Measurements from ENCODE around the gene CDK3. TPM values are rescaled to one million over a fixed set of nuclear protein-coding genes. Genes with fewer than 3 reads are reported as not detected.

Gene CDK3
- total and polyA plus RNA-seq, 3 experiments from 2014 or later, result 5.0 to 5.5 TPM; not detected in 1

GRCh38 chr17:76005263-76006149 is 4.9 kb downstream of the CDK3 start:
- Histone ChIP-seq H3K36me3 (ENCODE audit: insufficient read depth, low read length) (no peaks in the 10 kb centered on the region), H3K4me1 (ENCODE audit: insufficient read depth, low read length) (no peaks in the 10 kb centered on the region), H3K27me3 (ENCODE audit: insufficient read depth, low read length, poor library complexity, severe bottlenecking) (no peaks in the 10 kb centered on the region), H3K27ac (ENCODE audit: low read depth, low read length) (no peak overlapping the region), H3K4me3 (ENCODE audit: low read length) (no peak overlapping the region), H3K9me3 (ENCODE audit: low read length) (no peaks in the 10 kb centered on the region)
- peak; percentile 60 to 85 (median 72) for DNase-seq
- CTCF ChIA-PET, result interaction anchor here (0.6 to 3.5 kb wide), 26 partner anchors 9 to 298 kb away, joined by 3 to 28 read pairs (median 3); partner anchors contain the start of genes FBF1, MRPL38, TRIM65 and WBP2
- POLR2A ChIA-PET, result interaction anchor here (1.1 kb wide), 1 partner anchor 100 kb away, joined by 3 read pairs; the partner anchor contains the start of gene MRPL38
- Mint-ChIP-seq H3K9me3 (no peaks in the 10 kb centered on the region), H3K27me3 (no peaks in the 10 kb centered on the region), H3K27ac (peak overlapping the region in 2 of 8 donors; percentile 41 to 70), H3K36me3 (peaks cover 0 to 7% (median 0%) of the 10 kb centered on the region in 3 donors), H3K4me1 (peaks cover 0 to 6% (median 2%) of the 10 kb centered on the region in 3 donors), H3K4me3 (no peak overlapping the region)

DNA sequence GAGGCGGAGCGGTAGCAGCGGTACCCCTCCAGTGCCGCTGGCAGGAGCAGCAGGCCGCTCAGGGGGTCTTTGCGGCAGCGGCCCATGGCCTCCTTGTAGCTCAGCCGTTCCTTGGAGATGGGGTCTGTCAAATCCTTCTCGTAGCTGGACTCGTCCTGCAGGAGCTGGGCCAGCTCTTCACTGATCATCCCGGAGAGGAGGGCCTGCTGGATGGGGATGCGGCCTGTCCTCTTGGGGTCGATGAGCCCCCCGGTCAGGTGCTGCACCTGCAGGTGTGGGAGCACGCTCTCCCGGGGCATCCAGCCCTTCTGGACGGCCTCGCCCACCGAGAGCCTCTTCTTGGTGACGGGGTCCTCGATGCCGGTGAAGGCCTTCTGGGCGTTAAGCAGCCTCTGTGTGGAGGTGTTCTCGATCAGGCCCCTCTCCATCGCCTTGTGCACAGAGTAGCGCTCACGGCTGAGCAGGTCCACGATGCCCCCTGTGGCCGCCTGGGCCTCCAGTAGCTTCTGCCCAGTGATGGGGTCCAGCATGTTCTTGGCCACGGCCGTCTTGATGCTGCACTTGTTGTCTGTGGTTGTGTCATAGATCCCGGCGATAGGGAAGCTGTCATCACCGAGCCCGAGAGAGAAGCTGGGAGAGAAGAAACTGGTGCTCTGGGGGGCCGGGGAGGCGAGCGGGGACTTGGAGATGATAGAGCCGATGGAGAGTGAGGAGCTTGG is 6.6 kb downstream of the CDK3 start:
- Histone ChIP-seq H3K27ac (ENCODE audit: low read depth, low read length) (no peak overlapping the region), H3K4me3 (ENCODE audit: low read length) (no peak overlapping the region), H3K9me3 (ENCODE audit: low read length) (no peaks in the 10 kb centered on the region), H3K4me1 (ENCODE audit: insufficient read depth, low read length) (no peaks in the 10 kb centered on the region), H3K27me3 (ENCODE audit: insufficient read depth, low read length, poor library complexity, severe bottlenecking) (no peaks in the 10 kb centered on the region), H3K36me3 (ENCODE audit: insufficient read depth, low read length) (no peaks in the 10 kb centered on the region)
- CTCF ChIA-PET, result interaction anchor here (1.0 to 1.2 kb wide), 3 partner anchors 39 to 102 kb away, joined by 5 to 9 read pairs (median 5); partner anchors contain the start of gene MRPL38
- Mint-ChIP-seq H3K9me3 (no peaks in the 10 kb centered on the region), H3K4me1 (peaks cover 0 to 6% (median 2%) of the 10 kb centered on the region in 3 donors), H3K4me3 (no peak overlapping the region), H3K36me3 (peaks cover 0 to 2% (median 0%) of the 10 kb centered on the region in 3 donors), H3K27me3 (no peaks in the 10 kb centered on the region), H3K27ac (peak overlapping the region in 1 of 8 donors; percentile 15)
- POLR2A ChIA-PET, result interaction anchor here (0.6 kb wide), 1 partner anchor 17 kb away, joined by 5 read pairs; no protein-coding TSS in a partner anchor
- no peak for DNase-seq

- H3K27ac ChIP-seq (ENCODE audit: low read depth, low read length), result no peak overlapping the region
- POLR2A ChIA-PET, result interaction anchor here (0.6 kb wide), 1 partner anchor 17 kb away, joined by 5 read pairs; no protein-coding TSS in a partner anchor
These were observed 7.2 kb downstream of the CDK3 start for GRCh38 chr17:76007850-76008165.

DNA sequence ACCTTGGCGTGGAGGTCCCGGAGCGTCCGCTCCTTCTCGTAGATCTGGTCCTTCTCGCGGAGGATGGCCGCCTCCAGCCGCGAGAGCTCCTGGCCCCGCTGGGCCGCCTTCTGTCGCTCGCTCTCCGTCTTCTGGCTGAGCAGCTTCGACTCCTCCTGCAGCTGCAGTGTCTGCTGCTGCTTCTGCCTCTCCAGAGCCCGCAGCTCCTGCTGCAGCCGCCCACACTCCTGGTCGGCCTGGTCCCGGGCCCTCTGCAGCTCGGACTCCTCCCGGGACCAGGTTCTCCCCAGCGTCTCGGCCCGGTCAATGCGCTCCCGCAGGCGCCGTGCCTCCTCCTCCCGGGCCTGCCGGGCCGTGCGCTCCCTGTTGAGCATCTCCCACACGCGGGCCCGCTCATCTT is 7.6 kb downstream of the CDK3 start:
- H3K9me3 ChIP-seq (ENCODE audit: low read length), result no peaks in the 10 kb centered on the region
- peaks cover 0 to under 1% of the 10 kb centered on the region in 2 donors for H3K27me3 Mint-ChIP-seq

More at GRCh38 chr17:76007850-76008165, 7.2 kb downstream of the CDK3 start:
- CTCF ChIA-PET, result interaction anchor here (0.9 to 2.0 kb wide), 5 partner anchors 10 to 103 kb away, joined by 3 to 9 read pairs (median 5); partner anchors contain the start of gene MRPL38
- Mint-ChIP-seq H3K9me3 (no peaks in the 10 kb centered on the region), H3K4me1 (peaks cover 0 to 6% (median 2%) of the 10 kb centered on the region in 3 donors), H3K4me3 (no peak overlapping the region), H3K27me3 (no peaks in the 10 kb centered on the region), H3K27ac (no peak overlapping the region), H3K36me3 (no peaks in the 10 kb centered on the region)
- no peaks in the 10 kb centered on the region for H3K9me3 ChIP-seq (ENCODE audit: low read length)
- H3K36me3 ChIP-seq (ENCODE audit: insufficient read depth, low read length), result no peaks in the 10 kb centered on the region
- H3K27me3 ChIP-seq (ENCODE audit: insufficient read depth, low read length, poor library complexity, severe bottlenecking), result no peaks in the 10 kb centered on the region
- DNase-seq, result no peak
- H3K4me1 ChIP-seq (ENCODE audit: insufficient read depth, low read length), result no peaks in the 10 kb centered on the region
- no peak overlapping the region for H3K4me3 ChIP-seq (ENCODE audit: low read length)

GRCh38 chr17:76008630-76009425 is 8.2 kb downstream of the CDK3 start:
- no peak overlapping the region for H3K4me3 ChIP-seq (ENCODE audit: low read length)
- Mint-ChIP-seq H3K27ac (no peak overlapping the region), H3K36me3 (no peaks in the 10 kb centered on the region), H3K4me1 (peaks cover 0 to 6% (median 2%) of the 10 kb centered on the region in 3 donors), H3K27me3 (peaks cover 0 to 3% of the 10 kb centered on the region in 2 donors), H3K4me3 (no peak overlapping the region), H3K9me3 (no peaks in the 10 kb centered on the region)
- H3K27ac ChIP-seq (ENCODE audit: low read depth, low read length), result no peak overlapping the region
- ChIA-PET POLR2A (no interaction called here), CTCF (interaction anchor here (0.9 to 3.7 kb wide), 7 partner anchors 8 to 112 kb away, joined by 3 to 14 read pairs (median 6); partner anchors contain the start of genes CDK3 and EXOC7)
- no peaks in the 10 kb centered on the region for H3K4me1 ChIP-seq (ENCODE audit: insufficient read depth, low read length)
- no peaks in the 10 kb centered on the region for H3K9me3 ChIP-seq (ENCODE audit: low read length)
- DNase-seq, result no peak
- H3K36me3 ChIP-seq (ENCODE audit: insufficient read depth, low read length), result no peaks in the 10 kb centered on the region
- no peaks in the 10 kb centered on the region for H3K27me3 ChIP-seq (ENCODE audit: insufficient read depth, low read length, poor library complexity, severe bottlenecking)

More for the DNA sequence above, 7.6 kb downstream of the CDK3 start:
- Mint-ChIP-seq H3K4me1 (peaks cover 0 to 6% (median 2%) of the 10 kb centered on the region in 3 donors), H3K27ac (no peak overlapping the region), H3K9me3 (no peaks in the 10 kb centered on the region), H3K4me3 (no peak overlapping the region), H3K36me3 (no peaks in the 10 kb centered on the region)
- POLR2A ChIA-PET, result interaction anchor here (0.6 kb wide), 1 partner anchor 18 kb away, joined by 5 read pairs; no protein-coding TSS in a partner anchor
- no peaks in the 10 kb centered on the region for H3K36me3 ChIP-seq (ENCODE audit: insufficient read depth, low read length)
- CTCF ChIA-PET, result interaction anchor here (0.9 to 3.7 kb wide), 8 partner anchors 9 to 113 kb away, joined by 3 to 14 read pairs (median 5); partner anchors contain the start of genes EXOC7 and MRPL38
- no peaks in the 10 kb centered on the region for H3K27me3 ChIP-seq (ENCODE audit: insufficient read depth, low read length, poor library complexity, severe bottlenecking)
- no peaks in the 10 kb centered on the region for H3K4me1 ChIP-seq (ENCODE audit: insufficient read depth, low read length)
- H3K4me3 ChIP-seq (ENCODE audit: low read length), result no peak overlapping the region
- H3K27ac ChIP-seq (ENCODE audit: low read depth, low read length), result no peak overlapping the region
- DNase-seq, result no peak

DNA sequence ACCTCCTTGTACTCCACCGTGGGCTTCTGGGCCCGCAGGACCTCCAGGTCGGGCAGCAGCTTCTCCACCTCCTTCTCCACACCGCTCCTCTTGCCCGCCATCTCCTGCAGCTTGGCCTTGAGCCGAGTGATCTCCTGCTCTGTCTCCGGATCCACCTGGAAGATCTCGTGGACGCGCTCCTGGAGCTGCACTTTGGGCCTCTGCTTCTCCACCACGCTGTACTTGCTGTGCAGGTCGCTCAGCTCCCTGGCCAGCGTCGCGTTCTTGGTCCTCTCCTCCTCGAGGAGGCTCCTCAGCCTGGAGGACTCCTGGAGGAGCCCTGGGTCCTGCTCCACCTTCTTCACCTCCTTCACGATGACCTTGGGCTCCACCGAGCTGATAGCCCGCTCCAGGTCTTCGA is 8.8 kb downstream of the CDK3 start:
- Mint-ChIP-seq H3K9me3 (no peaks in the 10 kb centered on the region), H3K27ac (peak overlapping the region in 1 of 8 donors; percentile 55), H3K27me3 (peaks cover 0 to 5% of the 10 kb centered on the region in 2 donors), H3K36me3 (no peaks in the 10 kb centered on the region), H3K4me1 (peaks cover 5 to 11% (median 7%) of the 10 kb centered on the region in 3 donors), H3K4me3 (no peak overlapping the region)
- Histone ChIP-seq H3K36me3 (ENCODE audit: insufficient read depth, low read length) (no peaks in the 10 kb centered on the region), H3K27ac (ENCODE audit: low read depth, low read length) (no peak overlapping the region), H3K27me3 (ENCODE audit: insufficient read depth, low read length, poor library complexity, severe bottlenecking) (no peaks in the 10 kb centered on the region), H3K4me1 (ENCODE audit: insufficient read depth, low read length) (peaks cover 2% of the 10 kb centered on the region), H3K4me3 (ENCODE audit: low read length) (no peak overlapping the region), H3K9me3 (ENCODE audit: low read length) (no peaks in the 10 kb centered on the region)
- CTCF ChIA-PET, result interaction anchor here (0.7 to 3.7 kb wide), 8 partner anchors 8 to 170 kb away, joined by 3 to 14 read pairs (median 6); partner anchors contain the start of genes CDK3 and EXOC7
- POLR2A ChIA-PET, result no interaction called here
- DNase-seq, result no peak

- Mint-ChIP-seq H3K27me3 (peaks cover 0 to 5% of the 10 kb centered on the region in 2 donors), H3K4me3 (no peak overlapping the region), H3K9me3 (no peaks in the 10 kb centered on the region), H3K27ac (no peak overlapping the region), H3K4me1 (peaks cover 6 to 11% (median 7%) of the 10 kb centered on the region in 3 donors), H3K36me3 (no peaks in the 10 kb centered on the region)
- no peak for DNase-seq
- H3K9me3 ChIP-seq (ENCODE audit: low read length), result no peaks in the 10 kb centered on the region
- H3K27me3 ChIP-seq (ENCODE audit: insufficient read depth, low read length, poor library complexity, severe bottlenecking), result no peaks in the 10 kb centered on the region
- H3K4me3 ChIP-seq (ENCODE audit: low read length), result no peak overlapping the region
- peaks cover 4% of the 10 kb centered on the region for H3K4me1 ChIP-seq (ENCODE audit: insufficient read depth, low read length)
- H3K36me3 ChIP-seq (ENCODE audit: insufficient read depth, low read length), result no peaks in the 10 kb centered on the region
- CTCF ChIA-PET, result interaction anchor here (0.7 to 3.7 kb wide), 12 partner anchors 8 to 335 kb away, joined by 3 to 14 read pairs (median 4); partner anchors contain the start of gene CDK3
- H3K27ac ChIP-seq (ENCODE audit: low read depth, low read length), result no peak overlapping the region
- POLR2A ChIA-PET, result no interaction called here
These were observed 9.5 kb downstream of the CDK3 start for GRCh38 chr17:76009969-76010661.
